ENCODE measurements around the gene TRPV4. TPM values are rescaled to one million over a fixed set of nuclear protein-coding genes. Genes with fewer than 3 reads are reported as not detected.

The TRPV4 gene
- polyA plus RNA-seq, 3 donors = 0.70 to 1.4 (median 1.3) TPM

DNA sequence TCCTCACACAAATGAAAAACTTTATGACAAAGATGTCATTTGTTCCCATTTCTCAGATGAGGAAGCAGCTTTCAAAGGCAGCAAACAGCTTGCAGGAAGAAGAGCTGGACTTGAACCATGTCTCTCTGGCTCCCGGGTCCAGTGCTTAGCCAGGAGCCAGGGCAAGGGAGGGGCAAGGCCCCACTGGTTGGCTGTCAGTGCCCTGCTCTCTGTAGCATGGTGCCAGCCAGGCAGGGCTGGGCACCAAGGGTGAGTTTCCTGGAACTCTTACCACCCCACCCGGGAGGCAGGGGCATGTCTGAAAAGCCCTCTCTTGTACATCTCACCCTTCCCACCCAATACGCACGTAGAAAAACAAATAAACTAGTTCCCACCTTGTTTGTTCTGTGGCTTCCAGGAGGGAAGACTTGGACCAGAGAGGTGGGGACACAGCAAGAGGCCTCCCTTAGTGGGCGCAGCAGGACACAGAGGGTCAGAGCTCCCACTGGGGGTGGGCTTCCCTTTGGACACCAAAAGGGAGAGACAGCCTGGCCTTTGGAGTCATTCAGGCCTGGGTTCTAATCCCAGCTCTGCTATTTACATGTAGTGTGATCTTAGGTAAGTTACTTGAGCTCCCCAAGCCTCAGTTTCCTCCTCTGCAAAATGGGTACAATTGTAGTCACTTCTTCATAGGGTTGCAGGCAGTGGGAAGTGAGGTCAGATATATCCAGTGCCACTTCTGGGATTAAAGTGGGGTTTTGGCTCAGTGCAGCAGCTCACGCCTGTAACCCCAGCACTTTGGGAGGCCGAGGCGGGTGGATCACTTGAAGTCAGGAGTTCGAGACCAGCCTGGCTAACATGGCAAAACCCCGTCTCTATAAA is 17.2 kb downstream of the TRPV4 start:
- 78 to 80% (median 79%) methylated on average over 10 of the region's 10 CpGs for WGBS, 3 donors
- no peak overlapping the region for H3K27ac ChIP-seq (ENCODE audit: low read depth, low read length)

DNA sequence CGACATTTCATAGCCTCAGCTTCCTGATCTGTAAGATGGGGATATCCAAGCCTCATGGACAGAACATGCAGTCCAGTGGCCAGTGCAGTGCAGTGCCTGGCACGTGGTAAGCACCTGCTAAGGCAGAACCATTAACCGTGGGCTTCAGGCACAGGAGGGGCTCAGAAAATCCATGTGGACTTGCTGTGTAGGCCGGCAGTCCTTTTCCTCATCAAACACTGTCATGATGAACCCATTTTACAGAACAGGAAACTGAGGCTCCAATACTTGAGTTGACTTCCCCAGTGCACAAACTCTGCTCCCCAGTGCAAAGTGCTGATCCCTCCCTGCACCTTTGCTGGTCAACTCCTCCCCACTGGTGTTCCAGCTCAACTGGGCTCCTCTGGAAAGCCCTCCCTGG is 18.0 kb downstream of the TRPV4 start:
- H3K27ac ChIP-seq (ENCODE audit: low read depth, low read length) = no peak overlapping the region
- 86 to 93% (median 91%) methylated on average over 4 of the region's 4 CpGs for WGBS, 3 donors

DNA sequence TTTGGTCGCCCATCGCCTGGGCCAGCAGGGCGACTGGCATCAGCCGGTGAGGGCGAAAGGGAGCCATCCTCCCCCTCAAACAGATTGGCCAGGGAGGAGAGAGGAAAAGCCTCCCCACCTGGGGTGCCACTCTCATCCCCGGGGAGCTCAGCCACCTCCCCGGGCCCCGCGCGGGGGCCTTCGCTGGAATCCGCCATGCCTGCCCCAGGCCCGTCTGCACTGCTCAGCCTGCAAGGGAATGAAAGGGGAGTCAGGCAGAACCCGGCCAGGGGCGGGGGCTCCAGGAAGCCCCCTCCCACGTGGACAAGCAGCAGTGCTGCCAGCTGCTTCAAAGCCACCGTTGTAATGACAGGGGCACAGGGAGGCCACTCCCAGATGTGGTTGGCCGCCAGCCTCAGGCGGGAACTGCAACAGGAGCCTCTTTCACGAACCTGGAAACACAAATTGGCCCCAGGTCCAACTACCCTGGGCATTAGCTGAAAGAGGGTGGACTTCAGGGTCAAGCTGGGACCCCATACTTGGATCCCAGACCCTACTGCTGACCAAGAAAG is 18.5 kb downstream of the TRPV4 start:
- WGBS, 3 donors = 74 to 76% (median 75%) methylated on average over 20 of the region's 20 CpGs

DNA sequence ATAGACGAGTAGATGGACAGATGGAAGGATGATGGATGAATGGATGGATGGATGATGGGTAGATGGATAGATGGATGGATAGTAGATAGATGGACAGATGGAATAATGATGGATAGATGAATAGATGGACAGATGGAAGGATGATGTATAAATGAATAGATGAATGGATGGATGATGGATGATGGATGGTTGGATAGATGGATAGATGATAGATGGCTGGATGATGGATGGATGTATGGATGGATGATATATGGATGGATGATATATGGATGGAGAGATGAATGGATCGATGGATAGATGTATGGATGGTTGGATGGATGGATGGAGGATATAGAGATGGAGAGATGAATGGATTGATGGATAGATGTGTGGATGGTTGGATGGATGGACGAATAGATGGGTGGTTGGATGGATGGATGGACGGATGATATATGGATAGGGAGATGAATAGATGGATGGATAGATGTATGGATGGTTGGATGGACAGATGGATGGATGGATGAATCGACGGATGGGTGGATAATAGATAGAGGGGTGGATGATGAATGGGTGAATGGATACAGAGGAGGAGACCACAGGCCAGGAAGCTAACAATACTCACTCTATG is 19.3 kb downstream of the TRPV4 start:
- WGBS, 3 donors = 91 to 96% (median 93%) methylated on average over 6 of the region's 6 CpGs

More for the DNA sequence above, 18.5 kb downstream of the TRPV4 start:
- no peak overlapping the region for H3K27ac ChIP-seq (ENCODE audit: low read depth, low read length)

DNA sequence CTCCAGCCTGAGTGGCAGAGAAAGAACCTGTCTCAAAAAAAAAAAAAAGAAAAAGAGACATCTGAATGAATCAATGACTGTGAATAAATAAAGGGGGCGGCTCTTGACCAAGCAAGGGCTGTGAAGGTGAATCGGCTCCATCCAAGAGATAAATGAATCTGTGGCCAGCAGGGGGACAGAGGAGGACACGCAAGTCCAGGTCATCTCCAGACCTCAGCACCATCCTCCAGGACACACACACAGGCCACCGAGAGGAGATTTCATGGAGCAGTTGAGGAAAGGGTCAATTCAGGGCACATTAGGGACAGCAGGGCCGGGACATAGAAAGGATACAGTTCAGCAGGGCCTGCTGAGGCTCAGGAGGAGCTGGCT is 21.6 kb downstream of the TRPV4 start:
- WGBS, 3 donors = 69 to 76% (median 74%) methylated on average over 5 of the region's 5 CpGs

More for the DNA sequence above, 19.3 kb downstream of the TRPV4 start:
- no peak overlapping the region for H3K27ac ChIP-seq (ENCODE audit: low read depth, low read length)

DNA sequence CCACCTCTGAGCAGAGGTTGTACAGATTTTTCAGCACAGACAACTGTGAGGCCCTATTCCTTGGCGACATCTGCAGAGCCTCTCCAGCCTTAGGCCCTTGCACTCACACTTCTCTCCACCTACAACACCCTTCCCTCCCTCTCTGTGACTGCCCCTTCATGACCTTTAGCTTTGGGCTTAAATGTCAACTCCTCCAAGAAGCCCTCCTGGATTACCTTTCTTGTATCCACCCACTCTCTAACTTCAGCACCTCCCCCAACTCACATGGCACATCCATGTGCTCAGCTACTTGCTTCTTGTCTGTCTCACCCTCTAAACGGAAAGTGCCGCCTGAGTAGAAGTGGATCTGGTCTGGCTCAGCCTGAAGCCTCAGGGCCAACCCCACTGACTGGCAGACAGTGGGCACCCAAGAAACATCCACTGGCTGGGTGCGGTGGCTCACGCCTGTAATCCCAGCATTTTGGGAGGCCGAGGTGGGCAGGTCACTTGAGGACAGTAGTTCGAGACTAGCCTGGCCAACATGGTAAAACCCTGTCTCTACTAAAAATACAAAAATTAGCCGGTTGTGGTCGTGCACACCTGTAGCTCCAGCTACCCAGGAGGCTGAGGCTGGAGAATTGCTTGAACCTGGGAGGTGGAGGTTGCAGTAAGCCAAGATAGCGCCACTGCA is 22.1 kb downstream of the TRPV4 start:
- 89 to 91% (median 91%) methylated on average over 10 of the region's 10 CpGs for WGBS, 3 donors
- H3K27ac ChIP-seq (ENCODE audit: low read depth, low read length) = no peak overlapping the region

More for the DNA sequence above, 21.6 kb downstream of the TRPV4 start:
- no peak overlapping the region for H3K27ac ChIP-seq (ENCODE audit: low read depth, low read length)

DNA sequence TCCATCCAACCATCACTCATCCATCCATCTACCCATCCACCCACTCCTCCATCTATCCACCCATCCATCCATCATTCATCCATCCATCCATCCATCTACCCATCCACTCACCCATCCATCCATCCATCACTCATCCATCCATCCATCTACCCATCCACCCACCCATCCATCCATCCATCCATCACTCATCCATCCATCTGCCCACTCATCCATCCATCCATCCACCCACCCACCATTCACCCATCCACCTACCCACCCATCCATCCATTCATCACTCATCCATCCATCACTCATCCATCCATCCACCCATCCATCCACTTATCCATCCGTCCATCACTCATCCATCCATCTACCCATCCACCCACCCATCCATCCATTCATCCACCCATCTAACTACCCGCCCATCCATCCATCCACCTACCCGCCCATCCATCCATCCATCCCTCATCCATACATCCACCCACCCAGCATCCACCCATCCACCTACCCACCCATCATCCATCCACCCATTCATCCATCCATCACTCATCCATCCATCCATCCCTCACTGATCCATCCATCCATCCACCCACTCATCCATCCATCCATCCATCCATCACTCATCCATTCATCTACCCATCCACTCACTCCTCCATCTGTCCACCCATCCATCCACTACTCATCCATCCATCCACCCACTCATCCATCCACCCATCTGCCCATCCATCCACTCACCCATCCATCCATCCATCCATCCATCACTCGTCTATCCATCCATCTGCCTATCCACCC is 24.1 kb downstream of the TRPV4 start:
- 88 to 97% (median 95%) methylated on average over 4 of the region's 4 CpGs for WGBS, 3 donors
- no peak overlapping the region for H3K27ac ChIP-seq (ENCODE audit: low read depth, low read length)

DNA sequence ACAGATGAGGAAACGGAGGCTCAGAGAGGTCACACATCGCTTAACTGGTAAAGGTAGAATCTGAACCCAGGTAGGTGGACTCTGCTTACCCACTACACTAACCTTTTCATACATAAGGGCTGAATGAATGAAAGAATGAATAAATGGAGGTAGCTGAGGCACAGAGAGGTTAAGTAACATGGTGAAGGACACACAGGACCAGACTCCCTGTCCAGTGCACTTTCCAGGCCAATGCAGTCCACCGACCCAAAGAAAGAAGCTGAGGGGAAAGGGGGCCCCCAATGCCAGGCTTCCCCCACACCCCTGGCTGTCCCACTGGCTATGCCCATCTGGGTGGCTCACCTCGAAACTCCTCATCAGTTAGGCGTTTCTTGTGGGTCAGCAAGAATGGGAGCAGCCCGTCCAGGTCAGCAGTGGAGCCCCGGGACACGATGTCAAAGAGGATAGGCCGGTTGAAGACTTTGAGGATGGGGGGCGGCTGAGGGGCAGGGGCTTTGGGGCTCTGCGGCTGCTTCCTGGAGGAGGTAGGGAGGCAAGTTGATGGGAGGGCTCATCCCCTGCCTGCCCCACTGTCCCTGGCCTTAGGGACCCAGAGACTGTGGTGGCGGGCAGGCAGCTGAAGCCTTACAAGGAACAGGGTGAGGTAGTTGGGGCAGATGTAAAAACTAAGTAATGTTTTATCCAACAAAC is 25.1 kb downstream of the TRPV4 start:
- 95 to 96% (median 95%) methylated on average over 12 of the region's 12 CpGs for WGBS, 3 donors
- no peak overlapping the region for H3K27ac ChIP-seq (ENCODE audit: low read depth, low read length)

DNA sequence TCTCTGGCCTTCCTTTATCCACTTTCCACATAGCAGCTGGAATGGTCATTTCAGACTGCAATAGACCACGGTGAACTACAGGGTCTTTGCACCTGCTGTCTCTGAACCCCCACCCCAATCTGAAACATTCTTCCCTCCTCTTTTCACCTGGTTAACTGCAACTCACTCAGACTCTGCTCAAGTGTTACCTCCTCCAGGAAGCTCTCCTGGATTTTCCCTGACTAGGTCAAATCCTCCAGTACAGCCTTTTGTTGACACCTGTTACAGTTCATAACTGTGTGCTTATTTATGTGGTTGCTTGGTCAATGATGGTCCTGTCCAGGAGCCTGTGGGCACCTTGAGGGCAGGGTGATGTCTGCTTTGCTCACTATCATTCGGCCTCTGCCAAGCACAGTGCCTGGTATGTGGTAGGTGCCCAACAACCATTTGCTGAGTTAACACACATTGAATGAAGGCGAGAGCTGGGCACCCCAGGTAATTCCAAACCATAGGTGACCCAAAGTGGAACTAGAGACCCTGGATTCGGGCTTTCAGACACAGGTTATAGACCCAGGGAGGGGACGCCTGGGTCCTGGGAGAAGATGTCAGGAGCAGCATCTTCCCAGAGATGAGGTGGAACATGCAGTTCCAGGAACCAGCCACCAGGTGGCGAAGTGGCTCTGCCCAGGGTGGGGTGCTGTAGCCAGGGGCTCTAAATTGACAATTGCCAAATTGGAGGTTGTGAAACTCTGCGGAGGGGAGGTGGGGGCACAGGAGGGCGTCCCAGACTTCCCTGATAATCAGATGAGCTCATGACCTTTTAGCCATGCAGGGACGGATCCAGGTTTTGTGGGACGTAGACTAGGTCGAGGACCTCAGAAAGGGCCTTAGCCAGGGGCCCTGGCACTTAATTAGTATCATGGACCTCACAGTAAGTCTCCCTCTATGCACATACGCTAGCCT is 28.1 kb downstream of the TRPV4 start:
- H3K27ac ChIP-seq (ENCODE audit: low read depth, low read length) = no peak overlapping the region
- WGBS, 3 donors = 35 to 39% (median 37%) methylated on average over 12 of the region's 12 CpGs

DNA sequence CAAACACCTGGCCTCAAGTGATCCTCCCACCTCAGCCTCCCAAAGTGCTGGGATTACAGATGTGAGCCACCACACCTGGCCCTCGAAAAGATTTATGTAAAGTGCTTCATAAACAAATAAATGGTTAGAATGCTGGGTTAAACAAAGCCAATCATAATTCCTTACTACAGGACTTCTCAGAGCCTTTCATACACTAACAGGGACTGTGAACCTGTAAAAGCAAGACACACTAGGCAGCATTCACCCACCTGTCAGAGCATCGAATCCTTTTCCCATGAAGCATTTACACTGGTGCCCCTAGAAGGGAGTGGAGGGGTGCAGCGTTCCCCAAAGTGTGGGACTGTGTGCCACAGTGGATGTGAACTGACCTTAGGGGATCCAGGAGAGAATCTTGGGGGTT is 29.5 kb downstream of the TRPV4 start:
- H3K27ac ChIP-seq (ENCODE audit: low read depth, low read length) = no peak overlapping the region
- WGBS, 3 donors = 74 to 88% (median 87%) methylated on average over 3 of the region's 3 CpGs

DNA sequence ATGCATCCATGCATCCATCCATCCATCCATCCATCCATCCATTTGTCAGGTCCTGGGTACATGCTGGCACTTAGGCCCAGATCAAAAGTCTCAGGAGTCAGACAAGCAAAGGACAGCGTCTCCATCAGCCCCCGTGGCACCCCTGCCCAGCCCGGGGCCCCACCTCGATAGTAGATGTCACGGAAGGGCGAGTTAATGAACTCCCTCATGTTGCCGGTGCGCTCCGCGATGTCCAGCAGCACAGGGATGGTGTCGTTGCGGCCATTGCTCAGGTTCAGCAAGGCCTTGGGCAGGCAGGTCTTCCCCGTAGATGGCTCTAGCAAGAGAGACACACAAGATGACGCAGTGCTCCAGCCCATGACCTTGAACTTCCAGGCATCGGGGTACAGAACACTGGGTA is 30.4 kb downstream of the TRPV4 start:
- WGBS, 3 donors = 94 to 95% (median 94%) methylated on average over 15 of the region's 15 CpGs
- H3K27ac ChIP-seq (ENCODE audit: low read depth, low read length) = no peak overlapping the region

DNA sequence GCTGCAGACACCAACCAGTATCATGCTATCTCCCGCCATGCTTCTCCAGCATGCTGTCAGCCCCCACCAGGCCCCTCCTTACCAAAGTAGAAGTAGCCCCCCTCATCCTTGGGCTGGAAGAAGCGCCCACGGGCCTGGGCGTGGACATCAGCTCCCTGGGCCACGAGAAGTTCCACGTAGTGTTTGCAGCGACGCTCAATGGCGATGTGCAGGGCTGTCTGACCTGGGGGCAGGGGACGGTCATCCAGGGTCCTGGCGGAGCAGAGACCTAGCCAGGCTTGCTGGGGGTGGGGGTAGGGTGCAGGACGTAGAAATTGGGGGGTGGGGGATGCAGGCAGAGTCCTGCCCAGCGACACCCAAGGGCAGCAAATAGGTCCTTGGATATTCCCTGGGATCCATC is 32.7 kb downstream of the TRPV4 start:
- 93 to 95% (median 95%) methylated on average over 13 of the region's 13 CpGs for WGBS, 3 donors
- no peak overlapping the region for H3K27ac ChIP-seq (ENCODE audit: low read depth, low read length)

DNA sequence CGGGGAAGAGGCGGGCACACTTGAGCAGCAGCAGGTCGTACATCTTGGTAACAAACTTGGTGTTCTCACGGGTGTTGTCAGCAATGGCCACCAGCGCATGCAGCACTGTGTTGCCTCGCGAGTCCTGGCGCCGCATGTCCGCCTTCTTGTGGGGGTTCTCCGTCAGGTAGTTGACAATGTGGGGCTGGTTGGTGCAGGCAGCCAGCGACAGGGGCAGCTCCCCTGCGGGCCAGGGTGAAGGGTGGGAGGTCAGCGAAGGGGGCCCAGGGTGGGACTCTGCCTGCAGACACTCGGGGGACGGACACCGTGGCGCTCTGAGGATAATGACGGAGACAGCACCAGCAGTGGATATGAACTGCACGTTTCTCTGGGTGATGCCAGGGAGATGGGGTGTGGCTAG is 34.5 kb downstream of the TRPV4 start:
- WGBS, 3 donors = 87 to 92% (median 92%) methylated on average over 20 of the region's 20 CpGs
- no peak overlapping the region for H3K27ac ChIP-seq (ENCODE audit: low read depth, low read length)

DNA sequence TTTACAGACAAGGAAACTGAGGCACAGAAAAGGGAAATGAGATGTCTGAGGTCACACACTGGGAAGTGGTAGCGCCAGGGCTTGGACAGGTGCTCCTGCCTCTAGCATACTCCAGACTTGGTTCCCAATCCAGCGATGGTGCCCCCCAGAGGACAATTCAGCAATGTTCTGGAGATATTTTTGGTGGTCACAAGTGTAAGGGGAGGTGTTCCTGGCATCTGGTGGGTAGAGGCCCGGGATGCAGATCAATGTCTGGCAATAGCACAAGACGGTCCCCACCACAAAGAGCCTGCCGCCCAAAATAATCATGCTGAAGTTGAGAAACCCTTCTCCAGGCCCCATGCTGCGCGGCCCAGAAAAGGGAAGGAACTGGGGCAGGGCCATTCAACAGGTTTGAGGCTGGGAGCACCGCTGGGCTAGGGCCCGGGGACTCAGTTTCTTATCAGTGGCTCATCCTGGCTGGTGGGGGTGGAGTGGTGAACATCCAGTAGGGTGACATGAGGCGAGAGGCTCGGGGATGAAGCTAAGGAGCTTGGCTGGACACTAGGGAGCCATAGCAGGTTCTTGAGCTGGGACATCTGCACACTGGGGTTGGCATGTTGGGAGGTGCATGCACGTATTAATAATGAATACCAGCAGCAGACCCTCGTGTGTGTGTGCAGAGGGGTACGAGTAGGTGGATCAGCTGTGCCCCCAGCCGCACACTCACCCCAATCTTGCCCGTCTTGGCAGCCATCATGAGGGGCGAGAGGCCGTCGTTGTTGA is 35.1 kb downstream of the TRPV4 start:
- no peak overlapping the region for H3K27ac ChIP-seq (ENCODE audit: low read depth, low read length)
- WGBS, 3 donors = 64 to 82% (median 66%) methylated on average over 19 of the region's 19 CpGs

DNA sequence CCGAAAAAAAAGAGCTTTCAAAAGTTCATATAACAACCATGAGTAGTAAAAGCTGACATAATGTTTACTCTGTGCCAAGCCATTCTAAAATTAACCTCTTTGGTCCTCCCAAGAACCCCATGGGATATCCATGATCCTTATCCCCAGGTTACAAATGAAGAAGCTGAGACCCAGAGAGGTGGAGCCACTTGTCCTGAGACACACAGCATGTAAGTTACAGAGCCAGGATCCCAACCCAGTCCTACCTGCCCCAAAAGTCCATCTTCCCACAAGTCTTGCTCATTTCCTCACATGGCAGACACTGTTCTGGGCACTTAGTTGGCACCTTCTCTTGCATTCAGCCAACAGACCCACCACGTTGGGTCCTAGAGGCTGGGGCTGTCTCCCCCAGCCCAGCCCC is 37.1 kb downstream of the TRPV4 start:
- H3K27ac ChIP-seq (ENCODE audit: low read depth, low read length) = no peak overlapping the region
- 72 to 82% (median 79%) methylated on average over 2 of the region's 2 CpGs for WGBS, 3 donors

DNA sequence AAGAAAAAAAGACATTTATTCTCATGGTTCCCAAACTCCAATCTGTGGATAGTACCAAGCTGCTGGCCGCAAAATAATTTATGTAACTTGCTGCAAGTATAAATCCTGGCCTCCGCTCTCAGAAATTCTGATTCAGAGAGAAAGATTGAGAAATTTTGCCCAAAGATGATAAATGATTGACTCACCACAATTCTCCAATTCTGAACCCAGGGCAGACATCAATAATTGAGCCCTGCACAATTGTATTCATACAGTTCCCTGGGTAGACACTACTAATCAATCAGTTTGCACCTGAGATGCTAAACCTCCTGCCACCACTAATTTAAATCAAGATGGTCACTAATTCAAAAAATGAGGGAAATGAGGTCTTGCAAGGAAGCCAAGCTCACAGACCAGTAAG is 38.2 kb downstream of the TRPV4 start:
- 88 to 93% (median 89%) methylated on average over 2 of the region's 2 CpGs for WGBS, 3 donors

More for the DNA sequence above, 38.2 kb downstream of the TRPV4 start:
- H3K27ac ChIP-seq (ENCODE audit: low read depth, low read length) = no peak overlapping the region

Measured in adipose tissue (tissue), 3 donors.